ENCODE data around the gene MT1H. TPM values are rescaled to one million over a fixed set of nuclear protein-coding genes. Genes with fewer than 3 reads are reported as not detected.

The MT1H gene
- total RNA-seq, 2 donors from 2014 or later = not detected

DNA sequence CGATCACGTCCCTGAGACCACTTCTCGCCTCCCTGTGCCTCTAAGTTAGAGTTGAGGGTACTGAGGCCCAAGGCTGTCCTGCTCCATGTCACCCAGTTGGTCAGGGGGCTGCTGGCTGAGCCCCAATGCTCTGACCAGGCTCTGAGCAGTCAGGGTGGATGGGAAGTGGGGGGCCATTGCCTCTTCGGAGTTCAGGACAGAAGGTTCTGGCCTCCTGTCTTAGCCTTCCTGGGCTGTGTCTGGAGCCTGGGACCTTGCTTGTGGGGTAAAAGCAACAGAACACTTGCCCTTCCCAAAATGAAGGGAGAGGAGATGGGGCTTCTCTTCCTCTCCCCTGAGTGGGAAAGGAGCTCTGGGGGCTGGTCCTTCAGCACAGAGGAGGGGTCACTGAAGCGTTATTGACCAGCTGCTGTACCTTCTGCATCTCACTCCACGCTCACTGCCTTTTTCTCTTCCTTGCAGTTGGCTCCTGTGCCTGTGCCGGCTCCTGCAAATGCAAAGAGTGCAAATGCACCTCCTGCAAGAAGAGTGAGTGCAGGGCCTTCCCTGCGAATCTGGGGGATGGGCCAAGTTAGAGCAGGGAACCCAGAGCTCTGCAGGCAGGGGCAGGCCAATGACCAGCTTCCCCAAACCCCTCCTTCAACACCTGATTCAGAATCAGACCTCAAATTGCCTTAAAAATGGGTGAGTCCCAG is 13.2 kb downstream of the MT1H start:
- Mint-ChIP-seq H3K36me3 (ENCODE audit: low read depth) (no peaks in the 10 kb centered on the region), H3K4me1 (peaks cover 10% of the 10 kb centered on the region), H3K4me3 (peak overlapping the region; percentile 90), H3K9me3 (no peaks in the 10 kb centered on the region), H3K27ac (peak overlapping the region; percentile 80), H3K27me3 (no peaks in the 10 kb centered on the region)
- no peak for ATAC-seq (replicated peaks)

DNA sequence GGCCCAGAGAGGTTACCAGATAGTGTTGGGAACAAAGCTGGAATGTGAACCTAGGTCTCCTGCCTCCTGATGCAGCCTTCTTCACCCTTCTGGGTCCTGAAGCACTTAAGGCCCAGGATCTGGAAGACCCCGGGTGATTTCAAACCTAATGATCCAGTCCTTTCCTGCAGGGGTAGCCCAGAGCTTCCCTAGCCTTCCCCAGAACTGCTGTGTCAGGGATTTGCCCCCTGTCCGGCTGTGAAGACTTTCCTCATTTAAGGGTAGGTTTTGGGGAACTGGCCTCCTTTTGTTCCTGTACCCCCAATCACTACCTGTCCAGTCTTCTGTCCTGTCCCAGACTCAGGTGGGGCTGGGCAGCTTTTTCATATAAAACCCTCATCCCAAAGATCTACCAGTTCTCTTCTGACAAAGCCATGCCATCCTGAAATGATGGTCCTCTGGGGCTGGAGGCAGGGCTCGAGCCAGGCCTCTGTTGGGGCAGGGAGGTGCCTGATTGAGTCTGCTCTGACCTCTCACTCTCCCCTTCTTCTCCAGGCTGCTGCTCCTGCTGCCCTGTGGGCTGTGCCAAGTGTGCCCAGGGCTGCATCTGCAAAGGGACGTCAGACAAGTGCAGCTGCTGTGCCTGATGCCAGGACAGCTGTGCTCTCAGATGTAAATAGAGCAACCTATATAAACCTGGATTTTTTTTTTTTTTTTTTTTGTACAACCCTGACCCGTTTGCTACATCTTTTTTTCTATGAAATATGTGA is 14.0 kb downstream of the MT1H start:
- Mint-ChIP-seq H3K36me3 (ENCODE audit: low read depth) (no peaks in the 10 kb centered on the region), H3K27me3 (no peaks in the 10 kb centered on the region), H3K4me1 (peaks cover 10% of the 10 kb centered on the region), H3K4me3 (peak overlapping the region; percentile 90), H3K9me3 (no peaks in the 10 kb centered on the region), H3K27ac (no peak overlapping the region)
- no peak for ATAC-seq (replicated peaks)

DNA sequence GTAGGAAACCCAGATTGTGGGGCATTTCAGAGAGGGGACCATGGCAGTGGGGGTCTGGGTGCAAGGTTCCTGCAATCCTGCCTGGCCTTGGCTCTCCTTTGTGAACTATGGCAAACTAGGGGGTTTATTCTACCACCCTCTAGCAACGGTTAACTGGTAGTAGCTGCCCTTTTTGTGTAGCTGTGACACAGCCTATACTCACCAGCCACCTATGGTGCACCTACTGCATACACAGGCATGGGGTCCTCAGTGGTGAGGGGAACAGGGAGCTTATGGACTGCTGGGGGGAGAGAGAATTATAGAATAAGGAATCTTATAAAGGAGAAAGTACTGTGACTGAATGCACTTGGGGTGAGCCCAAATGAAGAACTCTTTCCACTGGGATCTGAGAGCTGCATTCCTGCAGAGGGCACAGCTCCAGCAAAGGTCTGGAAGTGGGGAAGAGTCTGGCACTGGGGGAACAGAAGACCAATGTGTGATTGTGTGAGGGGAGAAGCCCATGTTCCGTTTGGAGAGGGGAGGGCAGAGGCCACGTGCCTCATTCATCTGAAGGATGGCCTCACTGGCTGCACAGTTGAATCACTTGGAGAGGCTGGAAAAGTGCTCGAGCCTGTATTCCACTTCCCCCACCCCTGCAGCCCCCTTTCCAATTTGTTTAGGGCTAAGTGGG is 14.8 kb downstream of the MT1H start:
- Mint-ChIP-seq H3K4me1 (peaks cover 10% of the 10 kb centered on the region), H3K4me3 (peak overlapping the region; percentile 90), H3K27me3 (no peaks in the 10 kb centered on the region), H3K9me3 (no peaks in the 10 kb centered on the region), H3K27ac (no peak overlapping the region), H3K36me3 (ENCODE audit: low read depth) (no peaks in the 10 kb centered on the region)
- no peak for ATAC-seq (replicated peaks)

DNA sequence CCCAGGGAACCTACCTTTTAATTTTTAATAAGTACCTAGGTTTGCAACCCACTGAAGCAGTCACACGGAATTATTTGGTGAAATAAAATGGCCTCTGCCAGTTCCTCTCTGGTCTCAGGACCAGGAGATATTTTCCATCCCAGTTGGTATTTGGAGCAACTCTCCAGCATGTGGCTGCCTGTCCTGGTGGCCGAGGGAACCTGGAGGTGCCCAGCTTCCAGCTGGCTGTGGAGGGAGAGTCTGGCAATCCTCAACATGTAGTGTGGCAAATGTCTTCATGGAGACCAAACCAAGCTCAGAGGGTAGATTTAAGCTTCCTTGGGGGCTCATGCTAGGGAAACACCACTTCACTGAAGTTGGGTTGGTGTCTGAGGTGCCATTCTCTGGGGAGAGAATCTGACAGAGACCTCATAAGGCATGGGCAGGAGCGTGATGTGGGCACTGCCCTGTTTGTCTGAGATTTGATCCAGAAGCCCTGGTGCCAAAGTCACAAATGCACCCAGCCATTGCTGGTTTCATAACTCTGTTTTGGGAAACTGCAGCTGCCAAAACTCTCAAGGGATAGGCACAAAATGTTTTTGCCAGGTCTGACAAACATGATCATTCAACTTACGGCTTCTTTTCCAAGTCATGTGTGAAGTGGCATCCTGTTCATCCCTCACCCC is 15.4 kb downstream of the MT1H start:
- no peaks in the 10 kb centered on the region for H3K36me3 Mint-ChIP-seq (ENCODE audit: low read depth)
- H3K27ac Mint-ChIP-seq = no peak overlapping the region
- H3K4me1 Mint-ChIP-seq = peaks cover 6% of the 10 kb centered on the region
- H3K4me3 Mint-ChIP-seq = no peak overlapping the region
- H3K9me3 Mint-ChIP-seq = no peaks in the 10 kb centered on the region
- H3K27me3 Mint-ChIP-seq = no peaks in the 10 kb centered on the region
- no peak for ATAC-seq (replicated peaks)

DNA sequence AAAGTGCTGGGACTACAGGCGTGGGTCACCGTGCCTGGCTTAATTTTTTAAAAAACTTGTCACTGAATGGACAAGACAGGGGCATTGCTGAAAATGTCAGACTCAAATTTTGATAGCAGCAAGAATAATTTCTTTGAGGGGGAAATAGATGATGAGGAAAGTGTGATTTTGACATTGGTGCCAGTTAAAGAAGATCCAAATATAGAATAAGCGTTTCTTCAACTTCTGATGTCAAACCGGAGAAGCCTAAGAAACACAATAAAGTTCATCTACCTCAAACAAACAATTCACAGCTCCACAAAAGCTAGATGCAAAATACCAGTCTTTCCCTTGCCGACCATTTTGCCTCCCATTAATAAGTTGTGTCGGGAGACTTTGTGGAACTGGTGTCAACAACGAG is 17.1 kb downstream of the MT1H start:
- Mint-ChIP-seq H3K4me3 (no peak overlapping the region), H3K9me3 (no peaks in the 10 kb centered on the region), H3K27ac (no peak overlapping the region), H3K27me3 (no peaks in the 10 kb centered on the region), H3K36me3 (ENCODE audit: low read depth) (no peaks in the 10 kb centered on the region), H3K4me1 (peaks cover 6% of the 10 kb centered on the region)
- no peak for ATAC-seq (replicated peaks)

DNA sequence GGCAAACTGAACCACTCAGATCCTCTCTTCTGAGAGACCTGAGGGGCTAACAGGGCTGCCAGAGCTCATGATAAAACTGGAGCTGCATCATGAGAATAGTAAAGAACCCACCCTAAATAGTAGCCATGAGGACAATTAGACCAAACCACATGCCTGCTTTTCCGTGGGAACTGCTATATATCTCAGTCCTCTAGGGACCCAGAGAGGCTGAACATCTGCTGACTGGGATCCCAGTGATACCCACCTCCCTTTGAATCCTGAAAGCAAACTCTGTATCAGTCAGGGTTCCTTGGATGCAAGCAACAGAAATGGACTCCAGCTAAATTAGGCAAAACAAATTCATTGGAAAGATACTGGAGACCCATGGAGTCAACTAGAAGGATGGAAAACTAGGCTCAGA is 19.1 kb downstream of the MT1H start:
- Mint-ChIP-seq H3K9me3 (no peaks in the 10 kb centered on the region), H3K36me3 (ENCODE audit: low read depth) (no peaks in the 10 kb centered on the region), H3K4me1 (peaks cover 6% of the 10 kb centered on the region), H3K4me3 (no peak overlapping the region), H3K27me3 (no peaks in the 10 kb centered on the region), H3K27ac (no peak overlapping the region)
- ATAC-seq (replicated peaks) = no peak

DNA sequence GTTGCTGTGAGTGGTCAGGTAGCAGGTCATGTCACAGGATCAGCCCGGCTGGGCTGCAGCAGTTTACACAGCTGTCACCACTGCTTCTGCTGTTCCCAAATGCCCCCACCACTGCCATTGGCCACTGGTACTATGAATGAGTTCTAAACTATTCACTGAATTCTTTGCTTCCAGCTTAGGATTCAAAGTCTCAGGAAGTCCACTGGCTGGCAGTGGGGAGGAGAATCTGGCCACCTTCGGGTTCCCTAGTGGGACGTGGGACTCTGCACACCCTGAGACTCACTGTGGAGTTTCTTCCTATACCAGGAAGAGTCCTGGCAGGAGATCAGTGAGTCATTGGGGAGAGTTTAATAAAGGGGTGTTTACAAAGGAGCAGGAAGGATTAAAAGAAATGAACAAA is 19.6 kb downstream of the MT1H start:
- Mint-ChIP-seq H3K36me3 (ENCODE audit: low read depth) (no peaks in the 10 kb centered on the region), H3K27me3 (no peaks in the 10 kb centered on the region)

DNA sequence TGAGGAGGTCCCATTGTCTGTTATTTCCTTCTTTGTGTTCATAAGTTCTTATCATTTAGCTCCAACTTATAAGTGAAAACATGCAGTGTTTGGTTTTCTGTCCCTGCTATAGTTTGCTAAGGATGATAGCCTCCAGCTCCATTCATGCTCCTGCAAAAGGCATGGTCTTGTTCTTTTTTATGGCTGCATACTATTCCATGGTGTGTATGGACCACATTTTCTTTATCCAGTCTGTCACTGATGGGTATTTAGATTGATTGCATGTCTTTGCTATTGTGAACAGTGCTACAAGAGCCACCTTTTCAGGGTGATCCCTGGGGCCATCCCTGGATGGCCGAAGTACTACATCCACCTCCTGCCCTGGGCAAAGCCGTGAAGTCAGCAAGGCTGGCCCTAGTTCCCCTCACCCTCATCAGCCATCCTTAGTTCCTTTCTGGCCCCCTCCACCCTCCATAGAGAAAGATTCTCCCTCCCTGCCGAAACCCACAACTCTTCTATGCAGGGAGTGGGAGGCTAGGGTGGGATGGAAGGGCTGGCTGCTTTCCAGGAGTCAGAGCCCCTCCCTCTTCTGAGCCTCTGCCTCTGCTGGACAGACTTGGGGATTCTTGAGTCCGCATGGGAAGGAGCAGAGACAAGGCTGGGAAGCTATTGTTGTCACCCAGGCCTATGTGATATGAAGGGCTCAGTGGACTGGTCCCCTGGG is 21.0 kb downstream of the MT1H start:
- H3K27me3 Mint-ChIP-seq = no peaks in the 10 kb centered on the region
- ATAC-seq (replicated peaks) = no peak

More for the DNA sequence above, 19.6 kb downstream of the MT1H start:
- no peak for ATAC-seq (replicated peaks)
- Mint-ChIP-seq H3K4me3 (no peak overlapping the region), H3K27ac (no peak overlapping the region), H3K9me3 (no peaks in the 10 kb centered on the region), H3K4me1 (peaks cover 3% of the 10 kb centered on the region)

DNA sequence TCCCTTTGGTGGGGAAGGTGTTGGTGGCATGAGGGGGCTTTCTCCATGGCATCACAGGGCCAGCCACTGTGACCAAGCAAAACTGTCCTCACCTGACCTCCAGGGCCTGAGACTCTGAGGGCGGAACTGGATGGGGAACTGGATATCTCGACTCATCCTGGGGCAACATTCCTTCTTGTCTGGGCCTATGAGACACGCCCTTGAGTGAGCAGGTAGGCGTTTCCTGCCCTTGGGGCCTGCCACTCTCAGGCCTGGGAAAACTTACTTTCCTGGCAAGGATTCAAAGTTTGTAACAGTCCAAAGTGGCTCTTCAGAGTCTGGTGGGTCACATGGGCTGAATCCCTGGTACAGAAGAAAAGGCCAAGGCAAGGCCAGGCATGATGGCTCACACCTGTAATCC is 22.3 kb downstream of the MT1H start:
- Mint-ChIP-seq H3K27ac (no peak overlapping the region), H3K36me3 (ENCODE audit: low read depth) (no peaks in the 10 kb centered on the region), H3K4me1 (no peaks in the 10 kb centered on the region), H3K9me3 (no peaks in the 10 kb centered on the region), H3K27me3 (no peaks in the 10 kb centered on the region), H3K4me3 (no peak overlapping the region)
- ATAC-seq (replicated peaks) = no peak

More for the DNA sequence above, 21.0 kb downstream of the MT1H start:
- Mint-ChIP-seq H3K27ac (peak overlapping the region; percentile 28), H3K4me3 (no peak overlapping the region), H3K4me1 (no peaks in the 10 kb centered on the region), H3K9me3 (no peaks in the 10 kb centered on the region), H3K36me3 (ENCODE audit: low read depth) (no peaks in the 10 kb centered on the region)

DNA sequence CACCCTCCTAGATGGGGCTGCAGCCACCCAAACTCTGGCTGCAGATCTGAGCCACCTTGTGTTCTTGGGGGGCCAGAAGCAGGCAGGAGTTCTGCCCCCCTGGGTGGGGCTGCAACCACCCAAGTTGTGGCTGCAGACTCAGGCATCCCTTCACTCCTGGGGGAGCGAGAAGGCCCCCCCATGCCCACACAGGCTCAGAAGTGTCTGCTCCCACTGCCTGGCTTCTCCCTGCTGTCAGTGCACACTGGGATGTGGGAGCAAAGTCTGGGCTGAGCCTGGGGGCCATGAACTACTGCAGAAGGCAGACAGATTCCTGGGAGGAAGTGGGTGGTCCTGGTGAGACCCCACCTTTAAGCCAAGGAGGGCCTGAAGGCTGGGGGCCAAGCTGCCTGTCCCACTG is 25.6 kb downstream of the MT1H start:
- H3K36me3 Mint-ChIP-seq (ENCODE audit: low read depth) = no peaks in the 10 kb centered on the region
- H3K27ac Mint-ChIP-seq = no peak overlapping the region
- H3K4me1 Mint-ChIP-seq = no peaks in the 10 kb centered on the region
- ATAC-seq (replicated peaks) = no peak
- no peaks in the 10 kb centered on the region for H3K9me3 Mint-ChIP-seq
- no peak overlapping the region for H3K4me3 Mint-ChIP-seq
- no peaks in the 10 kb centered on the region for H3K27me3 Mint-ChIP-seq

DNA sequence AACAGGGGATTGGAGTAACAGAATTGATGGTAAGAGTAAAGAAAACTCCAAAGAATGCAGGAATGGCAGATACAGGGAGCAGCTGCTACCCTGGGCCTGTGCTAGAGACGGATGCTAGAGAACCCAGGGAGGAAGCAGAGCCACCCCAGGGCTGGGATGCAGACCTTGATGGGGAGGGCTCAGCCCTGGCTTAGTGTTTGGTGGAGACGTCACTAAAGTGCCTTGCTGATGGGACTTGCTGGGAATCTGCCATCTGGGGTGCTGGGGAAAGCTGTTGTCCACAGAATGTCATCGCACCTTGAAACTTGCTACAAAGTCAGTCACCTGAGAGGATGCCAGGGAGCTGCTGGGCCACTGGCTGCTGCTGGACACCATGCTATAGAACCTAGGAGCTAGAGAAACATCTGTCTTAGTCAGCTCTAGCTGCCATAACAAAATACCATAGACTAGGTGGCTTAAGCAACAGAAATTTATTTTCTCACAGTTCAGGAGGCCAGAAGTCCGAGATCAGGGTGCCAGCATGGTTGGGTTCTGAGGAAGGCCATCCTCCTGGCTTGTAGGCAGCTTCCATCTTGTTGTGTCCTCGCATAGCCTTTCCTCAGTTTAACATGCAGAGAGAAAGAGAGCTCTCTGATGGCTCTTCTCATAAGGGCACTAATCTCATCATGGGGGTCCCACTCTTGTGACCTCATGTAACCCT is 28.0 kb downstream of the MT1H start:
- no peaks in the 10 kb centered on the region for H3K36me3 Mint-ChIP-seq (ENCODE audit: low read depth)
- H3K4me3 Mint-ChIP-seq = no peak overlapping the region
- no peaks in the 10 kb centered on the region for H3K4me1 Mint-ChIP-seq
- H3K27ac Mint-ChIP-seq = no peak overlapping the region
- H3K27me3 Mint-ChIP-seq = no peaks in the 10 kb centered on the region
- no peak for ATAC-seq (replicated peaks)
- no peaks in the 10 kb centered on the region for H3K9me3 Mint-ChIP-seq

DNA sequence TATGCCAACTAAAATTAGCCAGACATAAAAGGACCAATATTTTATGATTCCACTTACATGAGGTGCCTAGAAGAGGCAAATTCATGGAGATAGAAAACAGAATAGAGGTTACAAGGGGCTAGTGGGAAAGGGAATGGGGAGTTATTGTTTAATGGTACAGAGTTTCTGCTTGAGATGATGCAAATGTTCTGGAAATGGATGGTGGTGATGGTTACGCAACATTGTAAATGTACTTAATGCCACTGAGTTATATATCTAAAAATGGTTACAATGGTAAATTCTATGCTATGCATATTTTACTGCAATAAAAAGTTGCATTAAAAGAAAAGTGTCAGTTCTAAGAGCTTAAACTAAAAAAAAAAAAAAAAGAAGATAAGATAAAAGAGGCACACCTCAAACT is 30.6 kb downstream of the MT1H start:
- Mint-ChIP-seq H3K36me3 (ENCODE audit: low read depth) (no peaks in the 10 kb centered on the region), H3K9me3 (no peaks in the 10 kb centered on the region), H3K27ac (no peak overlapping the region), H3K27me3 (no peaks in the 10 kb centered on the region), H3K4me1 (no peaks in the 10 kb centered on the region), H3K4me3 (no peak overlapping the region)
- ATAC-seq (replicated peaks) = no peak

DNA sequence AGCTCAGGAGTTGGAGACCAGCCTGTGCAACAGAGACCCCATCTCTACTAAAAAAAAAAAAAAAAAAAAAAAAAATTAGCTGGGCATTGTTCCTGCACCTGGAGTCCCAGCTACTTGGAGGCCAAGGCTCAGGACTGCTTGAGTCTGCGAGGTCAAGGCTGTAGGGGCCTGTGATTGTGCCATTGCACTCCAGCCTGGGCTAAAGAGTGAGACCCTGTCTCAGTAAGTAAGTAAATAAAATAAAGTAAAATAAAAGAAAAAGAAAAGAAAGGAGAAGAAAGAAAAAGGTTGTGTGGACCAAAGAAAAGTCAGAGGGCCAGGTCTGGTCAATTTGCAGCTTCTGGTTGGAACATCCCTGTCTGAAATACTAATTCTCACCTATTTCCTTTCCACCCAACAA is 31.0 kb downstream of the MT1H start:
- ATAC-seq (replicated peaks) = no peak
- Mint-ChIP-seq H3K4me1 (no peaks in the 10 kb centered on the region), H3K9me3 (no peaks in the 10 kb centered on the region), H3K27ac (no peak overlapping the region), H3K27me3 (no peaks in the 10 kb centered on the region), H3K36me3 (ENCODE audit: low read depth) (no peaks in the 10 kb centered on the region), H3K4me3 (no peak overlapping the region)

DNA sequence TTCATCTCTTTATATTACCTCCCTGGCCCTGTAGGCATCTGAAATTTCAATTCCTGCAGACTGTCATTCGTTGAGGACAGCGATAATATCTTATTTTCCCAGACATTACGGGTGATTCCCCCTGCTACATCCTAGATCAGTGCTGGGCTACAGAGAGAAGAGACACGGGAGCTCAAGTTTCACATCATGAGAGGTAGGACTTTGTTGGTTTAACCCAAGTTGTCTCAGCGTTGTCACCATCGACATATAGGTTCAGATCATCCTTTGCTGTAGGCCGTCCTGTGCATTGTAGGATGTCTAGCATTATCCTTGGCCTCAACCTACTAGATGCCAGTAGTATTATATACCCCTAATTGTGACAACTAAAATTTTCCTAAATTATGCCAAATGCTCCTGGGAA is 31.9 kb downstream of the MT1H start:
- Mint-ChIP-seq H3K4me3 (peak overlapping the region; percentile 21), H3K27ac (peak overlapping the region; percentile 67), H3K36me3 (ENCODE audit: low read depth) (no peaks in the 10 kb centered on the region), H3K4me1 (no peaks in the 10 kb centered on the region), H3K9me3 (no peaks in the 10 kb centered on the region), H3K27me3 (no peaks in the 10 kb centered on the region)
- no peak for ATAC-seq (replicated peaks)
